COLO829 (cell line): ENCODE data around the gene ASS1.
"Not testable (repeated sequence)": the region's sequence is repeated elsewhere in the genome, so short reads cannot be mapped to it uniquely, and the experiment has no call there.

Experiments used
- DNase-seq: peaks from one replicate; pipeline ENCODE4 v3.0.0; 2012; ENCODE audit warnings: low spot score

Gene ASS1

DNA sequence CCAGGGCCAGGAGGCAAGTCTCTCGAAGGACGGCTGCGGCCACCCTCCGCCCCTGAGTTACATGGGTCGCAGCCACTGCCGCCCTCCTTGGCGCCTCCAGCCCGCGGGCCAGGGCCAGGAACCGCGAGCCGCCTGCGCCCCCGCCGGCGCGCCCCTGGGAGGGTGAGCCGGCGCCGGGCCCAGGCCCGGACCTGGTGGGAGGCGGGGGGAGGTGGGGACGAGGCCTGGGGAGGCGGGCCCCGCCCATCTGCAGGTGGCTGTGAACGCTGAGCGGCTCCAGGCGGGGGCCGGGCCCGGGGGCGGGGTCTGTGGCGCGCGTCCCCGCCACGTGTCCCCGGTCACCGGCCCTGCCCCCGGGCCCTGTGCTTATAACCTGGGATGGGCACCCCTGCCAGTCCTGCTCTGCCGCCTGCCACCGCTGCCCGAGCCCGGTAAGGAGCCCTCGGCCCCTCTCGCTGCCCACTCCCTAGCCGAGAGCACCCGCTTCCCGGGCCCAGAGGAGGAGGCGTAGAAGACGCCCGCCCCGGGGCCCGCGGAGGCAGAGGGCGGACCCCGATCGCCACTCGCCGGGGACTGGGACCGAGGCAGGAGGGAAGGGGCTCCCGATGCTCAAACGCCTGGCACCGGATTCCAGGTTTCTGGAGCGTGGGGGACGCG is at the start of gene ASS1:
Gene ASS1 (plus strand): TSS at position 397 of the 657 bp plus-strand sequence. CDS start 7,268 bp downstream, outside the sequence.
- DNase-seq = no peak

DNA sequence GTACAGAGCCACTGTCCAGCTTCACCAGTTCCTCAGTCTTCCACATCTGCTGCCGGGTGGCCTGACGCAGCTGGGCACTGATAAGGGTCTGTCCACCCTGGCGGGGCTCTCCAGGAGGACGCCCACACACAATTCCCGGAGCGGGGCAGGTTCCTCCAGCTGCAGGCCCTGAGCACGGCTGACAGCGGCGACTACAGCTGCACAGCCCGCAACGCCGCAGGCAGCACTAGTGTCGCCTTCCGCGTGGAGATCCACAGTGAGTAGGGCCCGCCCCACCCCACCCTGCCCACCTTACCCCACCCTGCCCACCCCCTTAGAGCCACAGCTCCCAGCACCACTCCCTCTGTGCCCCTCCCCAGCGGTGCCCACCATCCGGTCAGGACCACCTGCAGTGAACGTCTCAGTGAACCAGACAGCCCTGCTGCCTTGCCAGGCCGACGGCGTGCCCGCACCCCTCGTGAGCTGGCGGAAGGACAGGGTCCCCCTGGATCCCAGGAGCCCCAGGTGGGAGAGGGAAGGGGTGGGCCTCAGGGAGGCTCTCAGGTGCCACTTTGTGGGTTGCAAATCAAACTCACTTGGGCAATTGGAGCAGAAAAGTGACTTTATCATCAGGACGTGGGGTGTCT is 48.8 kb upstream of the ASS1 start:
- no peak for DNase-seq

DNA sequence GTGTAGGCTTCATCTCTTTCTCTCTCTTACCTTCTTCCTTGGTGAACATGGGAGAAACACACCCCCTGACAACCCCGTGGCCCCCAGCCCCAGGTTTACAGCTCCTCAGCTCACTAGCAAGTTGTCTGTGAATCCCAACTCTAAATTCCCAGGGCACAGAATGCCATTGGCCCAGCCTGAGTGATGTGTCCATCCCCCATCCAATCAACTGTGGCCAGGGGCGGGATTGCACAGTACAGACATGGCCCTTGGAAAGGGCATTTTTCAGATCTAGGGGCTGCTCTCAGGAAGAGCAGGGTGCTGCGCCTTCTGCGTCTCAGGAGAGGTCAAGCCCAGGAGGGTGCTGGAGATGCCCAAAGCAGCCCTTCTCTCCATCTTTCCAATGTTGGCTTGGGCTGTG is 48.2 kb upstream of the ASS1 start:
- no peak for DNase-seq

DNA sequence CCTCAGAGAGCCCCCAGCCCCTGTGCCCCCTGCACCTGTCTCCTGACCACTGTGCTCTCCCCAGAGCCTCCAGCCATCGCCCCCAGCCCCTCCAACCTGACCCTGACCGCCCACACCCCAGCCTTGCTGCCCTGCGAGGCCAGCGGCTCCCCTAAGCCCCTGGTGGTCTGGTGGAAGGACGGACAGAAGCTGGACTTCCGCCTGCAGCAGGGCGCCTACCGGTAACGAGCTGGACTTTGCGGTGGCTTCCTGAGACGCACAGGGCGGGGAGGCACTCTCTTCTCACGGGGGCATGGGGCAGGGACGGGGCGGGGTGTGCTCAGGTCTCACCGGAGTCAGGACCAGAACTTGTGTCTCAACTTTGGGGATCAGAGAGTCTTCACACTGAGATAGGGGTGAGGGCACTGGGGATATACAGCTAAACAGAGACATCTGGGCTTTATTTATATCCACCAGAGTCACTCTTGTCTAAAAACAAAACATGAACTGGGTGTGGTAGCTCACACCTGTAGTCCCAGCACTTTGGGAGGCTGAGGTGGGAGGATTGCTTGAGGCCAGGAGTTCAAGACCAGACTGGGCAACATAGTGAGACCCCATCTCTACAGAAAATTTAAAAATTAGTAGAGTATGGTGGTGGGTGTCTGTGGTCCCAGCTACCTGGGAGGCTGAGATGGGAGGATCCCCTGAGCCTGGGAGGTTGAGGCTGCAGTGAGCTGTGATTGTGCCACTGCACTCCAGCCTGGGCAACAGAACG is 46.1 kb upstream of the ASS1 start:
- no peak for DNase-seq

DNA sequence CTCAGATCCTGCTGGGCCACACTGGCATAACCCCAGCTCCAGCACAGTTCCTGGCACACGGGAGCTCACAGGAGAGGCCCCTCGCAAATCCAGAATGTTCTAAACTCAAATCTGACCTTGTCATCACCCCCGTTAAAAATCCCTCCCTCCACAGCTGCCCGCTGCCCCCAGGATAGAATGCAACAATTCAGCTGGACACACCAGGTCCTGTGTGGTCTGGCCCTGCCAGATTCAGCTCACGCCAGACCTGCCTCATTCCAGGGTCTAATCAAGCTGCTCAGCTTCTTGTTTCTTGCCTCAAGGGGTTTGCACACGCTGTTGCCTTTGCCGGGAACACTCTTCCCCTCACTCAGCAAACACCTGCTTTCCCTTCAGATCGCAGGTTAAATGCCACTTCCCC is 45.0 kb upstream of the ASS1 start:
- DNase-seq = no peak

DNA sequence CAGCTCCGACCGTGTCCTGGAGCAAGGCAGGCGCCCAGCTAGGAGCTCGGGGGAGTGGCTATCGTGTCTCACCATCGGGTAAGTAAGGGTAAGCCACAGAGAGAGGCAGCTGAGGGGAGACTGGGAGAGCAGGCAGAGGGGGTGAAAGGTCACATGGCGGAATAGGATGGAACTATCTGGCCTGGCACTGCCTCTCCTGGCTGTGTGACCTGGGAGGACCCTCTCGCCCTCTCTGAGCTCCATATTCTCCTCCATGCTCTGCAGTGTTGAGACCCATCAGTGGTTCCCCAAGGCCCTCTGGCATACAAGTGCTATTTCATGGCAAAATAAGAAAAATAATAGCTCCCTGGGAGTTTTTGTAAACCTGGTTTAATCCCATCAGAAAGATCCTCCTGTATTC is 43.9 kb upstream of the ASS1 start:
- no peak for DNase-seq

DNA sequence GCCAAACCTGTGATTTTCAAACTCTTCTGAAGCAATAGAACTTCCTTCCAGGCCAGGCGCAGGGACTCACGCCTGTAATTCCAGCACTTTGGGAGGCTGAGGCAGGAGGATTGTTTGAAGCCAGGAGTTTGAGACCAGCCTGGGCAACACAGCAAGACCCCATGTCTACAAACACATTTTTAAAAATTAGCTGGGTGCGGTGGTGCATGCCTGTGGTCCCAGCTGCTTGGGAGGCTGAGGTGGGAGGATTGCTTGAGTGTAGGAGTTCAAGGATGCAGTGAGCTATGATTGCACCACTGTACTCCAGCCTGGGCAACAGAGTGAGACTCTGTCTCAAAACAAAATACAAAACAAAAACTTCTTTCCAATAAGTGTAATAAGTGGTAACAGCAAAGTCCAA is 43.0 kb upstream of the ASS1 start:
- DNase-seq = not testable (repeated sequence)

DNA sequence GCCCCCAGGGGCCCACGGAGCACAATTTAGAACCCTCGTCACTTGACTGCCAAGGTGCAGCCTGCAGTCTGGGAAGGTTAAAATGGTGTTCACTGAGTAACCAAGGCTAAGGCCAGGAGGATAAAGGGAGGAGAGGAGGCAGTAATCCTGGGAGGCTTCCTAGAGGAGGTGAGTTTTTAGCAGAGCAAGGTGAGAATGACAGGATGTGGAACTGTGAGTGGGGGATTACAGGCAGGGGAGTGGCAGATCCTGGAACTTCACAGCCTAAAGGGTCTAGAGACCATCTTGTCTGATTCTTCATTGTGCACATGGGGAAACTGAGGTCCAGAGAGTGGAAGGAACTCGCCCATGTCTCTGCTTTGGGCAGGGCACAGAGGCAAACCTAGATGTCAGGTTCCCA is 42.5 kb upstream of the ASS1 start:
- no peak for DNase-seq

DNA sequence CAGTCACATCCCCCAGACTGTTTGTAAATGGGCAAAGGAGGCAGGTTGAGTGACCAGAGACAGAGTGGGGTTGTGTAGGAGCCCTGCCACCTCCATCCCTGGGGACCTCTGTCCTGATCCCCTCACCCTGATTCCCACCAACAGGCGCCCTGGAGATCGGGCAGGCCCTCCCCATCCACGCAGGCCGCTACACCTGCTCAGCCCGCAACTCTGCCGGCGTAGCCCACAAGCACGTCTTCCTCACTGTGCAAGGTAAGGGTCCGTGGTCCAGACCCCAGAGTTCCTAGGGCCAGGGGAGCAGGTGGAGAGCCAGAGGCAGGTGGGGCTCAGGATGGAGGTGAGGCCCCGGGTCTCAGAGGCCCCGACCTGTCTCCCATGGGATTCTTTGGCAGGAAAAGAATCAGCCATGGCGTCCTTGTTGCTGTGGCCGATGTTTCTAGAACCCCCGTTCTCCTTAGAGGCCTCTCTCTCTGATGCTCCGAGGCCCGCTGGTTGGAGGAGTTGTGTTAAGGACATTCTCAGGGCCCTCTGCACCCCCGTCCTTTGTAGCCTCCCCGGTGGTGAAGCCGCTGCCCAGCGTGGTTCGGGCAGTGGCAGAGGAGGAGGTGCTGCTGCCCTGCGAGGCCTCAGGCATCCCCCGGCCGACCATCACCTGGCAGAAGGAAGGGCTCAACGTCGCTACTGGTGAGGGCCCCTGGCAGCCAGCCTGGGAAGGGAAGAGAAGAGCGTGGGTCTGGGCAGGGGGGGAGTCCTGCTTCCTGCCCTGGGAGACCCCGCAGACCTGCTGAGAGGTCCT is 41.9 kb upstream of the ASS1 start:
- no peak for DNase-seq

DNA sequence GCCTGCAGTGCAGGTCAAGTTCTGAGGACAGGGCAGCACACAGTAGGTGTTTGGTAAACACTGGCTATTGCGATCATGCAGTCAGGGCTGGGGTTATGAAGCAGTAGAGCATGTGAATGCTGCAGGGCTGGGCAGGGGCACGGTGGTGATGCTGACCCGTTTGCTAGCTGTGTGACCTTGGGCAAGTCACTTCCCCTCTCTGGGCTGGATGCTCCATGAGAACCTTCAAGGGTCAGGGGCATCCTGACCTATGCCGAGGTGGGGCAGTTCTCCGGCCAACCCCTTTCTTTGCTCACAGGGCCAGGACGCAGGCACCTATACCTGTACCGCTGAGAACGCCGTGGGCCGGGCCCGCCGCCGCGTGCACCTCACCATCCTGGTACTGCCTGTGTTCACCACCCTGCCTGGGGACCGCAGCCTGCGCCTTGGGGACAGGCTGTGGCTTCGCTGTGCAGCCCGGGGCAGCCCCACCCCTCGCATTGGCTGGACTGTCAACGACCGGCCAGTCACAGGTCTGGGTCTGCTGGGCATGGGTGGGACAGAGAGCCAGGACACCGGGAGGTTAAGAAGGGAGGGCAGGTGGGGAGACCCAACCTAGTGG is 39.0 kb upstream of the ASS1 start:
- no peak for DNase-seq

DNA sequence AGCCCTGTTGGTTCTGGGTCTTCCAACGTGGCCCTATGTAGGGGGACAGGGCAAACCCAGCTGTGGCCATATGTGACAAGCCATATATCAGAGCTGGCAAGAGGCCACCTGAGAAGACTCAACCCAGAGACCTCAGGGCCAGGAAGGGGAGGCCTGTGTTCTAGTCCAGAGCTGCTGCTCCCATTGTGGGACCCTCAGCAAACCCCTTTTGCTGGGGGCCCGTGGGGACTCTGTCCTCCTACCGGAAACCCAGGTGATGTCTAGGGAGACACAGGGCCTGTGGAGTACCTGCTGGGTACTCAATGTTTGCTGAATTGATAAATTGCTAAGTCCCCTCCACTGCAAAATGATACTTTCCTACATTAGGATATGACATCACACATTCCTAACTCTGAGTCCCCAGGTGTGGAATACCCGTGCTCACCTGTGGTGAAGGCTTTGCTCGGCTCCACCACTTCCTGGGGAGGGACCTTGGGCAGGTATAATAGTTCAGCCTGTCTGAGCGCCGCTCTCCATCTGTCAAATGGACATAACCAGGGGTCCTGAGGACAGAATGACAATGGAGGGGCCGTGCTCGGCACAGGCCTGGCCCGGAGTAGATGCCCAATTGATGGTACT is 38.4 kb upstream of the ASS1 start:
- DNase-seq = no peak

DNA sequence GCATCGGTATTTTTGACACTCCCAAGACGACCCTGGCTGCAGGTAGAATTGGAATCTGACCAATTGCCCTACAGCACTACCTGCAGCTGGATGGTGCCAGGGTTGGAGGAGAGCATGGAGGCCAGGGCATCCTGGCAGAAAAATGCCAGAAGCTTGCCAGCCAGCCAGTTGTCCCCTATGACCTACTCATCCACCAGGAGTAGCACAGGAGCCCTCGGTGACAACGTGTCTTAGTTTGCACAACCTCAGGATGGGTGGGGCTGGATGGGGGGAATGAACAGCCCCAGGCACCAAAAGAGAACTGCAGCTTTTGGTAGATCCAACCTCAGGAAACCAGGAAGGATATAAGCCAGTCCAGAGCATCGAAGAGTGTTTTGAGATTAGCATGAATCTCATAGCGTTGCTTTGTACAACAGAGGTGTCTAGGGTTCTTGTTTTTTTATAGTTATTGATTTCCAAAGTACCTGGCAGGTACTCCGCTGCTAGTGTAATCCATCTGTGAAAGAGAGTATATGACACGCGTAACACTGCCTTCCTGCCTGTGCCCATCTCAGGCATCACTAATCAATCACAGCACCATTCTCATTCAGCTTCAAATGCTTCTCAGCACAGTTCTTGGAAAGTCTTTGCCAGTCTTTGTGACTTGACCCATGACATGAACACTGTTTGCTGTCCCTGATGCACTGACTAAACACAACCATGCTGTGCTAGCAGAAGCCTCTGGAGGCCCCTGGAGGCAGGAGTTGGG is 36.7 kb upstream of the ASS1 start:
- DNase-seq = no peak

DNA sequence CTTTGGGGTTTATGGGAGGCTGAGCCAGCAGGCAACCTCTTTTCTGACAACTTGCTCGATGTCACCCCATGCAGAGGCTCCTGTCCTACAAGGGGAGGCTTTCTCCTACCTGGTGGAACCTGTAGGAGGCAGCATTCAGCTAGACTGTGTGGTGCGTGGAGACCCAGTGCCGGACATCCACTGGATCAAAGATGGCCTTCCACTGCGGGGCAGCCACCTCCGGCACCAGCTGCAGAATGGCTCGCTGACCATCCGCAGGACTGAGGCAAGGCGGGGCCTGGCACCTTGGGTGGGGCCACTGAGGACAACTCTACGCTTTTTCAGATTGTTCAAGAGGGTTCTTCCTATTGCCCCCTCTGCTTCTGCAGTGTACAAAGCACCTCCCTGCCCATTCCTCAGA is 36.1 kb upstream of the ASS1 start:
- DNase-seq = no peak

DNA sequence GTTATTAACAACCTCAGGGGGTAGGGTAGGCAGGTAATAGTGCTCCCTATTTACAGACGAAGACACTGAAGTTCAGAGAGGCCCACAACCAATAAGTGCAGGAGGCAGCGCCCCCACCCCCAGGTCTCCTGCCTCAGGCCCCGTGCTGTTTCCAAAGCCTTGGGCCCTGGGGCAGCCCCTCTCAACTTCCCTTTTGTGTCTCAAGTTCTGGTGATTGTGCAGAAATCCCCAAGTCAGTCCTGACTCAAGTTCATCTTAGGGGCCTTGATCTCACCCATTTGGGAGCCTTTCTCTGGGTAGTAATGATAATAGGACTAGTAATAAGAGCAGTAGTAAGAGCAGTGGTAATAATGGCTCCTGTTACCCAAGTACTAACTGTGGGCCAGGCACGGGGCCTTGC is 35.5 kb upstream of the ASS1 start:
- no peak for DNase-seq

DNA sequence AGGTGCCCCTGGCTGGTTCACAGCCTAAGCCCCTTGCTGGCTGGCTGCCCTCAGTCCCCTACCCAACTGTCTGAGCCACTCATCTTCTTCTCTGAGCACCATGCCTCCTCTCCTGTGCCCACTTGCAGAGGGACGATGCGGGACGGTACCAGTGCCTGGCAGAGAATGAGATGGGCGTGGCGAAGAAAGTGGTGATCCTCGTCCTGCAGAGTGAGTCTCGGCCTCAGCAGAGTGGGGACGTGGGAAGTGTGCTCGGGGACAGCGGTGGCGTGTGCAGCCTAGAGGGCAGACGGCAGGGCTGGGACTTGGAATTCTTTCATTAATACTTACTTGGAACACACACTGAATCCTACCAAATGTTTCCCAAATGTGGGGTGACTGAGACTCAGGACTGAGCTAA is 34.3 kb upstream of the ASS1 start:
- no peak for DNase-seq

DNA sequence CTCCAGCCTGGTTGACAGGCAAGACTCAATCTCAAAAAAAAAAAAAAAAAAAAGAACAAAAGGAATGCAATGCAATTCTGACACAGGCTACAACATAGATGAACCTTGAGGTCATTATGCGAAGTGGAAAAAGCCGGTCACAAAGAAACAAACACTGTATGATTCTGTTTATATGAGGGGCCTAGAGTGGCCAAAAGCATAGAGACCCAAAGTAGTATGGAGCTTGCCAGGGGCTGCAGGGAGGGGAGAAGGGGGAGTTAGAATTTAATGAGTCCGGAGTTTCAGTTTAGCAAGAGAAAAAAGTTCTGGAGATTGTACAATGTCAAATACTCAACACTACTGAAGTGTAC is 33.2 kb upstream of the ASS1 start:
- DNase-seq = no peak

DNA sequence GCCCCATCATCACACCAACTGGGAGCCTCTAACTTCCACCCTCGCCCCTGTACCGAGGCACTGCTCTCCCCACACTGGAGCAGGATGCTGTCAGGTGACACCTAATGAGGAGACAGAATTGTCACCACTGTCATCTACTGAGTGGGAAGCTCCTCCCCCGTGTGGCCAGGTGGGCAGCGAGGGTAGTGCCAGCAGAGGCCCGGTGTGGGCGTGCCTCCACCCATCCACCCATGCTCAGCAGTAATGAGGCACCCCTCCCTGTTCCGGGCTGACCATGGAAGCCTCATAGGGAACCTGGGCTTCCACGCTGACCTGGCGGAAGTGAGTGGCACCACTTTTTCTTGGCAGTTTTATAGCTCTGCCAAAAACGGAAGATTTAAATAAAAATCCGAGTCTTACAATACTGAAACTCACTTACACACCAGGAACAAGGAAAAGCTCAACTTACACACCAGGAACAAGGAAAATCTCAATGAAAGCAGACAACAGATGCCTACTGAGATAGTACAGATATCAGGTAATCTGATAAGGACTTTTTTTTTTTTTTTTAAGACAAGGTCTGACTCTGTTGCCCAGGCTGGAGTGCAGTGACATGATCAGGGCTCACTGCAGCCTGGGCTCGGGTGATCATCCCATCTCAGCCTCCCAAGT is 30.6 kb upstream of the ASS1 start:
- no peak for DNase-seq

DNA sequence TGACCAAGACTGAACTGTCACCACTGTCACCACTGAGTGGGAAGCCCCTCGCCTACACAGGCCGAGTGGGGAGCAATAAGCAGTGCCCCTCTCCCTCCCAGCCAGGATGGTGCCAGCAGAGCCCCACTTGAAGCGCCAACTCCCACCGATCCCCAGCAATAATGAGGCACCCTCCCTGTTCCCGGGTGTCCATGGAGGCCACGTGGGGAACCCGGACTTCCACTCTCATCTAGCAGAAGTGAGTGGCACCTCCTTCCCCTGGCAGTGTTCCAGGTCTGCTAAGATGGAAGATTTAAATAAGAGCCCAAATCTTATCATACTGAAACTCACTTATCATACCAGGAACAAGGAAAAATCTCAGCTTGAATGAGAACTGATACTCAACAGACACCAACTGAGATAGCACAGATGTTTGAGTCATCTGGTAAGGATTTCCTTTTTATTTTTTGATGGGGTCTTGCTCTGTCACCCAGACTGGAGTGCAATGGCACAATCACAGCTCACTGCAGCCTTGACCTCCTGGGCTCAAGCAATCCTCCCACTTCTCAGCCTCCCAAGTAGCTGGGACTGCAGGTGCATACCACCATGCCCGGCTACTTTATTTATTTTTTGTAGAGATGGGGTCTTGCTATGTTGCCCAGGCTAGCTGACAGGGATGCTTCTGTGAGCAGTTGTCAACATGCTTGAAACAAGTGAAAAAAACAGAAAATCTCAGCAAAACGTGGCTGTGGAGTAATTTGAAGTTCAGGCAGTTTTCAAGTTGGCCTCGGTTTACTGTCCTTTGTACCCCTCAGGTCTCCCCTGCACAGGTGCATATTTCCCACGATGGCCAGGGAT is 29.6 kb upstream of the ASS1 start:
- DNase-seq = no peak

DNA sequence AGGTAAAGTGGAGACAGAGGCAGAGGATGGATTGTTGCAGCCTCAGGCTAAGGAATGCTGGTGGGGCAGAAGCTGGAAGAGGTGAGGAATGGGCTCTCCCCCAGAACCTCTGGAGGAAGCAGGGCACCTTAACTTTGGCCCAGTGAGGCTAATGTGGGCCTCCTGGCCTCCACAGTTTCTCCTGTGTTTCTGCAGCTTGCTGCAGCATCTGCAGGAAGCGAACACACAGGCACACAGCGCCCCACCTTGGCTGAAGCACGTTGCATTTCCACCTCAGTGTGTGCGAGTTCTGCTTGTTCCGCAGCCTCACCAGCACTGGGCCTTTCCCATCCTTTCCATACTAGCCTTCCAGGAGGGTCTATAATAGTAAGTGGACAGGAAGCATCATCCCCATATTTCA is 27.2 kb upstream of the ASS1 start:
- DNase-seq = no peak

DNA sequence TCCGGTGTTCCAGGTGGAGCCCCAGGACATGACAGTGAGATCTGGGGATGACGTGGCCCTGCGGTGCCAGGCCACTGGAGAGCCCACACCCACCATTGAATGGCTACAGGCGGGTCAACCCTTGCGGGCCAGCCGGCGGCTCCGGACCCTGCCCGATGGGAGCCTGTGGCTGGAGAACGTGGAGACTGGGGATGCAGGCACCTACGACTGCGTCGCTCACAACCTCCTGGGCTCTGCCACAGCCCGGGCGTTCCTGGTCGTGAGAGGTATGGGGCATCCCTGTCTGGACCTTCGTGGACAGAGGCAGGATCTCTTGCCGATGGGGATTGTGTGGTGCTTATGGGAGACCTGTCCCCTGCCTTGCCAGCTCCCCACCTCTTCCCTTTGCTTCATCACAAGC is 26.0 kb upstream of the ASS1 start:
- DNase-seq = no peak
